ENCODE measurements around the gene VAT1. TPM values are rescaled to one million over a fixed set of nuclear protein-coding genes. Genes with fewer than 3 reads are reported as not detected.
A peak's percentile ranks its signal among the peaks of the same experiment; 100 is the strongest.

The VAT1 gene
- total and polyA plus RNA-seq, 9 of the 15 experiments (the other 6 are each of a cell fraction or from before 2014, with no cell fraction given) = 29.4 to 153 (median 66.7) TPM

DNA sequence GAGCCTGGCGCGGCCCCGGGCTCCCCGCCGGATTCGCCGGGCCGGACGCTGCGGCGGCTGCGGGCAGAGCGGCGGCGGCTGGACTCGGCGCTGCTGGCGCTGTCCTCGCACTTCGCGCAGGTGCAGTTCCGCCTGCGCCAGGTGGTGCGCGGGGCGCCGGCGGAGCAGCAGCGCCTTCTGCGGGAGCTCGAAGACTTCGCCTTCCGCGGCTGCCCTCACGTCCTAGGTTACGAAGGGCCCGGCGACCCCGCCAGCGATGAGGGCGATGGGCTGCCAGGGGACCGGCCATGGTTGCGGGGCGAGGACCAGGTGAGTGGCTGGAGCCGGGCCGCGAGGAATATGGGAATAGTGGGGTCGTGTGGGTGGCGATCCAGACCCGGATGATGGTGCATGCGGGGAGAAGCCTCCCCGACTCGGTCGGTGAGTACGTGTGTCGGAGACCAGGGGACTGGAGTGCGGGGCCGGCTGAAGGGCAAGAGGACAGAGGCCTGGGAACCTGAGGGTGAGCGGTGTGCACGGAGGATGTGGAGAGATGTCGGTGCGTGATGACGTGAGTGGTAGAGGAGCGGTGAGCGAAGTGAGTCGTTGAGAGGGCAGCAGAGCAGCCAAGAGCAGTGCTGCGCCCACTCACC, 41.3 kb downstream of the VAT1 start (continued):
- TF ChIP-seq RNF2 (IDR thresholded peaks at IDR 0.05) = no peak
- TF ChIP-seq SAFB (IDR thresholded peaks at IDR 0.05; ENCODE audit: borderline replicate concordance, low read depth, low read length) = no peak
- TF ChIP-seq, protein P1, sequence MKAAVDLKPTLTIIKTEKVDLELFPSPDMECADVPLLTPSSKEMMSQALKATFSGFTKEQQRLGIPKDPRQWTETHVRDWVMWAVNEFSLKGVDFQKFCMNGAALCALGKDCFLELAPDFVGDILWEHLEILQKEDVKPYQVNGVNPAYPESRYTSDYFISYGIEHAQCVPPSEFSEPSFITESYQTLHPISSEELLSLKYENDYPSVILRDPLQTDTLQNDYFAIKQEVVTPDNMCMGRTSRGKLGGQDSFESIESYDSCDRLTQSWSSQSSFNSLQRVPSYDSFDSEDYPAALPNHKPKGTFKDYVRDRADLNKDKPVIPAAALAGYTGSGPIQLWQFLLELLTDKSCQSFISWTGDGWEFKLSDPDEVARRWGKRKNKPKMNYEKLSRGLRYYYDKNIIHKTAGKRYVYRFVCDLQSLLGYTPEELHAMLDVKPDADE (conservative IDR thresholded peaks at IDR 0.05; ENCODE audit: control insufficient read depth, low read depth, low read length) = no peak
- peak in 1 of 2 experiments; percentile 61; a peak in 2 of 4 replicates for TF ChIP-seq RAD21 (CRISPR knock-in tag; conservative IDR thresholded peaks at IDR 0.05 in 1 of 2, IDR thresholded peaks at IDR 0.05 in 1 of 2)
- no peak for TF ChIP-seq TRIM24 (IDR thresholded peaks at IDR 0.05)
- no peak for TF ChIP-seq RBM17 (IDR thresholded peaks at IDR 0.05; ENCODE audit: borderline replicate concordance, low read depth, low read length)
- TF ChIP-seq ZNF175 (CRISPR knock-in tag; IDR thresholded peaks at IDR 0.05; ENCODE audit: low read depth) = no peak
- TF ChIP-seq ZNF707 (CRISPR knock-in tag; conservative IDR thresholded peaks at IDR 0.05) = no peak
- TF ChIP-seq, protein P2, sequence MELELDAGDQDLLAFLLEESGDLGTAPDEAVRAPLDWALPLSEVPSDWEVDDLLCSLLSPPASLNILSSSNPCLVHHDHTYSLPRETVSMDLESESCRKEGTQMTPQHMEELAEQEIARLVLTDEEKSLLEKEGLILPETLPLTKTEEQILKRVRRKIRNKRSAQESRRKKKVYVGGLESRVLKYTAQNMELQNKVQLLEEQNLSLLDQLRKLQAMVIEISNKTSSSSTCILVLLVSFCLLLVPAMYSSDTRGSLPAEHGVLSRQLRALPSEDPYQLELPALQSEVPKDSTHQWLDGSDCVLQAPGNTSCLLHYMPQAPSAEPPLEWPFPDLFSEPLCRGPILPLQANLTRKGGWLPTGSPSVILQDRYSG (tag; conservative IDR thresholded peaks at IDR 0.05; ENCODE audit: low read depth) = no peak
- TF ChIP-seq, protein P3, sequence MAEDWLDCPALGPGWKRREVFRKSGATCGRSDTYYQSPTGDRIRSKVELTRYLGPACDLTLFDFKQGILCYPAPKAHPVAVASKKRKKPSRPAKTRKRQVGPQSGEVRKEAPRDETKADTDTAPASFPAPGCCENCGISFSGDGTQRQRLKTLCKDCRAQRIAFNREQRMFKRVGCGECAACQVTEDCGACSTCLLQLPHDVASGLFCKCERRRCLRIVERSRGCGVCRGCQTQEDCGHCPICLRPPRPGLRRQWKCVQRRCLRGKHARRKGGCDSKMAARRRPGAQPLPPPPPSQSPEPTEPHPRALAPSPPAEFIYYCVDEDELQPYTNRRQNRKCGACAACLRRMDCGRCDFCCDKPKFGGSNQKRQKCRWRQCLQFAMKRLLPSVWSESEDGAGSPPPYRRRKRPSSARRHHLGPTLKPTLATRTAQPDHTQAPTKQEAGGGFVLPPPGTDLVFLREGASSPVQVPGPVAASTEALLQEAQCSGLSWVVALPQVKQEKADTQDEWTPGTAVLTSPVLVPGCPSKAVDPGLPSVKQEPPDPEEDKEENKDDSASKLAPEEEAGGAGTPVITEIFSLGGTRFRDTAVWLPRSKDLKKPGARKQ (CRISPR knock-in tag; IDR thresholded peaks at IDR 0.05) = no peak
- TF ChIP-seq, protein P4, sequence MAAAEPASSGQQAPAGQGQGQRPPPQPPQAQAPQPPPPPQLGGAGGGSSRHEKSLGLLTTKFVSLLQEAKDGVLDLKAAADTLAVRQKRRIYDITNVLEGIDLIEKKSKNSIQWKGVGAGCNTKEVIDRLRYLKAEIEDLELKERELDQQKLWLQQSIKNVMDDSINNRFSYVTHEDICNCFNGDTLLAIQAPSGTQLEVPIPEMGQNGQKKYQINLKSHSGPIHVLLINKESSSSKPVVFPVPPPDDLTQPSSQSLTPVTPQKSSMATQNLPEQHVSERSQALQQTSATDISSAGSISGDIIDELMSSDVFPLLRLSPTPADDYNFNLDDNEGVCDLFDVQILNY (CRISPR knock-in tag; IDR thresholded peaks at IDR 0.05) = 0 out of 2 replicates have a peak, but pooled peaks have one; percentile 37
- TF ChIP-seq POLR2A (conservative IDR thresholded peaks at IDR 0.05) = peak; percentile 57; the same call in 1 of the 2 replicates
- no peak for TF ChIP-seq FOXA3 (CRISPR knock-in tag; conservative IDR thresholded peaks at IDR 0.05 in 1 of 2, IDR thresholded peaks at IDR 0.05 in 1 of 2)
- TF ChIP-seq, protein P5, sequence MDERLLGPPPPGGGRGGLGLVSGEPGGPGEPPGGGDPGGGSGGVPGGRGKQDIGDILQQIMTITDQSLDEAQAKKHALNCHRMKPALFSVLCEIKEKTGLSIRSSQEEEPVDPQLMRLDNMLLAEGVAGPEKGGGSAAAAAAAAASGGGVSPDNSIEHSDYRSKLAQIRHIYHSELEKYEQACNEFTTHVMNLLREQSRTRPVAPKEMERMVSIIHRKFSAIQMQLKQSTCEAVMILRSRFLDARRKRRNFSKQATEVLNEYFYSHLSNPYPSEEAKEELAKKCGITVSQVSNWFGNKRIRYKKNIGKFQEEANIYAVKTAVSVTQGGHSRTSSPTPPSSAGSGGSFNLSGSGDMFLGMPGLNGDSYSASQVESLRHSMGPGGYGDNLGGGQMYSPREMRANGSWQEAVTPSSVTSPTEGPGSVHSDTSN (CRISPR knock-in tag; IDR thresholded peaks at IDR 0.05; ENCODE audit: low read depth) = no peak
- TF ChIP-seq, protein P5 (tag; conservative IDR thresholded peaks at IDR 0.05; ENCODE audit: low read depth) = no peak
- TF ChIP-seq IFI16 (CRISPR knock-in tag; IDR thresholded peaks at IDR 0.05) = no peak
- no peak for TF ChIP-seq XRCC3 (IDR thresholded peaks at IDR 0.05)
- TF ChIP-seq CBX3 (IDR thresholded peaks at IDR 0.05; ENCODE audit: borderline replicate concordance in 1 of 2, low read length in 2 of 2) = peak in 1 of 2 experiments; percentile 61; a peak in 1 of 3 replicates

Data from K562 (cell line).